ENCODE results near the gene RTP3.

- TF ChIP-seq JUND (IDR thresholded peaks at IDR 0.05) (no peak), TCF12 (IDR thresholded peaks at IDR 0.05) (no peak), CTCF (IDR thresholded peaks at IDR 0.05) (no peak), RFX5 (IDR thresholded peaks at IDR 0.05; ENCODE audit: low read length) (no peak), YY1 (IDR thresholded peaks at IDR 0.05; ENCODE audit: low read depth) (no peak), GABPA (IDR thresholded peaks at IDR 0.05; ENCODE audit: low read depth) (no peak), USF2 (IDR thresholded peaks at IDR 0.05; ENCODE audit: borderline replicate concordance, low read depth, low read length) (no peak), SMC3 (IDR thresholded peaks at IDR 0.05; ENCODE audit: low read depth, low read length) (no peak), ELF1 (IDR thresholded peaks at IDR 0.05) (no peak)
Observed at GRCh38 chr3:46492890-46493547, 4.8 kb upstream of the RTP3 start.
